Activated CD4-positive, alpha-beta T cell treated with anti-CD3 and anti-CD28 coated beads, Interleukin-2, amount 50 U/mL, for 16 hours (primary cell): Measurements from ENCODE around the gene CNGA1.
A peak's percentile ranks its signal among the peaks of the same experiment; 100 is the strongest.
"Not testable (repeated sequence)": the region's sequence is repeated elsewhere in the genome, so short reads cannot be mapped to it uniquely, and the experiment has no call there.

Experiments used
- DNase-seq: peaks from one replicate; pipeline ENCODE4 v3.0.0-alpha.2; 2020

CNGA1 gene

DNA sequence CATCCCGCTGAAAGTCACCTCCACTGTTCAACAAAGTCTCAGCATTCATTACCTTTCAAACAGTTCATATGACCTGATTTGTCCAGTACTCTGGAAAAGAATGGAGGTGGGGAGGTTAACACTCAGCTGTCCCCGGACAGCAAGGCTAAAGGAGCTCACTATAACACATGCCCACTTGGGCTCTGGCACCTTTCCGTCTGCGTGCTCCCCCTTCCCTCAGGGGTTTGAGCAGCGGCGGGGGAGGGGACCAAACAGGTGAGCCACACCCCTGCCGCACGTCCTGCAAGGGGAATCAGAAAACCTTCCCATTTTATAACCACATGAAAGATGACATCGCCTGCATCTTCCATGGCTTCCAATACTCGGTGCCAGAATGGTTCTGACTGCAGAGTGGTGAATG lies 62.2 kb downstream of the CNGA1 start:
- DNase-seq: no peak

DNA sequence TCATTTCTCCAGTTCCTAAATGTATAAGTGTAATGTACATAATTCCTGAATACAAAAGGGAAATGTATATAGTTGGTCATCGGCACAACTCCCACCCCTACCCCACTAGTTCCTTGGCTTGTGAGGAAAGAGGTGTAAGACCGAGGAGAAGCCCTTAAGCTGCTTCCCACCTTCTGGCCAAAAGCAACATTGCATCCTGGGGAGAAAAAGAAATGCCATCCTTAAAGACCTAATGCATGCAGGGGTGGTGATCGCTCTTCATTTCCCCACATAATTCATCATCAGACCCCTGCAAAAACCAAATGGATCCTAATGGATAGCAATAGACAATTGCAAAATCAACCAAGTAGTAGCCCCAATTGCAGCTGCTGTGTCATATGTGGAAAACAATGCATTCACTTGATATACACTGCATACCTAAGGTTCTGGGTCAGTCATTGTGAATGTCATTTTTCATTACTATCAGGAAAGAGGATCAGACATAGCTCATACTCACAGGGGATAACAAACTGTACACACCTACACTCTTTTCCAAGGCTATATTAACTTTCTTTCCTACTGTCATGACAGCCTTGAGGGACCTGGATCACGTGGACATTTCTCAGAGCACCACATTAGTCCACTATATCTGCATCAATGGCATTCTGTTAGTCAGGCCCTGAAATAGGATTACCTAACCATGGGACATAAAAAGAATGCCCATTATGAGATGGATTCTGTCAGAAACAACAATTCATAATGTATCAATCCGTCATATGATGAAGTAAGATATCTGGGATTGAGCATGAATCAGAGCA lies 70.4 kb downstream of the CNGA1 start:
- DNase-seq: no peak

DNA sequence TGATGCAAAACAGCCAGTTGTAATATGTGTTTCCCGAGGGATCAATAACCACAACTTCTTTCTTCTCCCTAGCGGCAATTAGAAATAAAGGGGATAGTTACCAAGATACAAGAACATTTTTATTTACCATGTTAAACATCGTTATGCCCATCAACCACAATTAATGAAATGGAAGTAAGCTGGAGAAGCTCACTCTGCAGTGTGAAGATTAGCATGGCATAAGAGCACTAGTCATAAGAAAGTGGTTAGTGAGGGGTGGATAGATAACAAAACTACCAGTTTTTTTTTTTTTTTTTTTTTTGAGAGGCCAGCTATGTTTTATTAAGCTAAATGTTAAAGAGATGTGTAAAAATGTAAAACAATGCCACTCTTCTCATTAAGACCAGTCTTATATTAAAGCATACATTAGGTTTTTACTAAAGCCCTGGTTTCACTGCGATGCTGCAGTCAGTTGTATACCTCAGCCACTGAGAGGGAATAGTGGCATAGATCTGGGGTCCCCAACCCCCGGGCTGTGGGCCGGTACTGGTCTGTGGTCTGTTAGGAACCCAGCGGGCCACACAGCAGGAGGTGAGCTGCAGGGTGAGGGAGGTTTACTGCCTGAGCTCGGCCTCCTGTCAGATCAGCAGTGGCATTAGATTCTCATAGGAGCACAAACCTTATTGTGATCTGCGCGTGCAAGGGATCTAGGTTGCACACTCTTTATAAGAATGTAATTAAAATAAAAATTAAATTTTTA lies 74.2 kb downstream of the CNGA1 start:
- DNase-seq: no peak

DNA sequence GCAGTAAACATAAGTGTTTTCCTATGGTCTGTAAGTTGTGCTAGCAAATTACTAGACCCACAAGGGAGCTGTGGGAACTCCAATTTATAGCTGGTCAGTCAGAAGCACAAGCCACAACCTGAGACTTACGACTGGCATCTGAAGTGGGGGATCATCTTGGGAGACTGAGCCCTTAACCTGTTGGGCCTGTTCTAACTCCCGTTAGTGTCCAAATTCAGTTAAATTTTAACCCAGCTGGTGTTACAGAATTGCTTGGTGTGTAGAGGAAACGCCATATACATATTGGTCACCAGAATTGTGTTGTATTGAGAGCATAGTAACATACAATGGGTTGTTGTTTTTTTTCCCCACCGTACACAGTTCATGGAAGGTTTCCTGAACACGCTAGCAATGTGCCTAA lies 77.0 kb downstream of the CNGA1 start:
- DNase-seq: no peak

DNA sequence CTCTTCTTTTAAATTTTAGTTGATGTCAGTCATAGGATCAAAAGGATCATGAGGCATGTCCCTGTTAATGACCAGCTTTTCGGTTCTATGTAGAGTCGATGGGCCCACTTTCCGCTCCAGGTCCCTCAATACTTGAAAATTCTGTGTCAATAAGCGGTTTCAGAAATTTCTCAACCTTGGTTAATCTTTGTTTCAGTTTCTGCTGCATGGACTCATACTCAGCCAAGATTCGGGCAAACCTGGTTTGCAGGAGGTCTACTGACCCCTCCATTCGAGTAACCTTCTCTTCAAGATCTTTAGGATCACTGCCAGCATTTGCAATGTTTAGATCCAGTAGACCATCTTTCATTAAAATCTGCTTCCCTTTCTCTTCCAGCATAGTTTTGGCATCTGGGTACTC lies 80.1 kb downstream of the CNGA1 start:
- no peak for DNase-seq

DNA sequence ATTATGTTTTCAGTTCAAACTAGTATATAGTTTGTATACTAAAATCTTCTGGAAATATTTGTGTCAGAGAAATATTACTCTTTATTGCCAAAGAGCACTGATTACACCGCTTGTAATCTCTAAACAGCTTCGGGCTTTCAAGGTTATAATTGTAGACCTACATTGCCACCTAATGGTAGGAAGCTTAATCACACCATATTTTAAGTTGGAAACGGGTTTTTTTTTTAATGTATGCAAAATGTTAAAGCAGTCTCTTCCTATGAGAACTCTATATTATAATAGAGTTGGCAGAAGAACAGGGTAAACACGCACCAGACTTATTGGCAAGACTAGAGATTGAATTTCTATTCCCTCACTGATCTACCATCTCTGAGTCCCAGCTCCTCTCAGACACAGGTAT lies 82.6 kb downstream of the CNGA1 start:
- DNase-seq: peak; percentile 48

DNA sequence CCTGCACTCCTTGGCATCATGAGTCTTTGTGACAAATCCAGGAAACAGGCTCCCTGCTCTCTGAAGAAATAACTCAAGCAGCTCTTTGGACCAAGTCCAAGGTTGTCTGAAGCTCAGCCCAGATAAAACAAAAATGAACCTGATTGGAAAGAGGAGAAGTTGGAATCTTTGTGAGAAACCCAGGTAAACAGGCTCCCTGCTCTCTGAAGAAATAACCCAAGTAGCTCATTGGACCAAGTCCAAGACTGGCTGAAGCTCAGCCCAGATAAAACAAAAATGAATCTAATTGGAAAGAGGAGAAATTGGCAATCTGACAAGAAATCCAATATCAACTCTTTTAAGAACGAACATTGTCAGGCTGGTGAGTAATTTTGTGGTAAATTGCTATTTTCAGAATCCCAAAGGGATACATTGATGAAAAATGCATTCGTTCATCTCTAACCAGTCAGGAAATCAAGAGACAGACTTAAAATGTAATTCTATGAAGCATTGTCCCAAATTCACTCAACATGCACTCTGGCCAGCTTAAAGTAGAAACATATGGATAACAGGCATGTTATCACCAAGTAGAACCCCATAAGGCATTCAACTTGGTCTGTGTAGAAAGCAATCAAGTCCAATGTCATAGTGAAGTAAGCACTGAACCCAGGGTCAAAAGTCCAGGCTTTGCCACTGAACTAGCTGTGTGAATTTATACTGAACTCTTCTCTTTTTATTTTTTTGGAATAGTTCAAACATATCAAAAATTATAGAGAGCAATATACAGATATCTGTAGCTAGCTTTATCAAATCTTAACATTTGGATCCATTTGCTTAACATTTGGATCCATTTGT lies 85.3 kb downstream of the CNGA1 start:
- no peak for DNase-seq

DNA sequence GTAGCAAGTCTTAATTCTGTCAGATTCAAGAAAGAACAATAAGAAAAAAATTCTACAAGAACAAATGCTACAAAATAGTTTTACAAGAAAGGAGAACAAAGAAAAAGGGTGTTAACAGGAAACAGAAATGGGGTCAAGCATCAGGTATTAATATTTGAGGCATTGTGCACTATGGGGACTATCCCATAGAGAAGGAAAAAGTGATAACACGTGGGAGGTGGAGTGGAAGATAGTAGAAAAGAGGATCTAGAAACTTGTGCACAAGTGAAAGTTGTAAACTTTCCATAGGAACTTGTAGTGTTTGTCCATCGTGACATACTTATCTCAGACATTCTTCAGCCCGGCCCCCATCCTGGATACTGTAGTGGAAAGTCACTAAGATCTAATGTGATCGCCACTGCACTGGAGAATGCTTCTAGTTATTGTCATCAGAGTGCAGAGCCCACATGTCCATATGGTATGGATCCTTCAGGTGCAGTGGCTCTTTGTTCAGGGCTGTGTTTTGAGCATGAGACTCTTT lies 86.7 kb downstream of the CNGA1 start:
- no peak for DNase-seq

DNA sequence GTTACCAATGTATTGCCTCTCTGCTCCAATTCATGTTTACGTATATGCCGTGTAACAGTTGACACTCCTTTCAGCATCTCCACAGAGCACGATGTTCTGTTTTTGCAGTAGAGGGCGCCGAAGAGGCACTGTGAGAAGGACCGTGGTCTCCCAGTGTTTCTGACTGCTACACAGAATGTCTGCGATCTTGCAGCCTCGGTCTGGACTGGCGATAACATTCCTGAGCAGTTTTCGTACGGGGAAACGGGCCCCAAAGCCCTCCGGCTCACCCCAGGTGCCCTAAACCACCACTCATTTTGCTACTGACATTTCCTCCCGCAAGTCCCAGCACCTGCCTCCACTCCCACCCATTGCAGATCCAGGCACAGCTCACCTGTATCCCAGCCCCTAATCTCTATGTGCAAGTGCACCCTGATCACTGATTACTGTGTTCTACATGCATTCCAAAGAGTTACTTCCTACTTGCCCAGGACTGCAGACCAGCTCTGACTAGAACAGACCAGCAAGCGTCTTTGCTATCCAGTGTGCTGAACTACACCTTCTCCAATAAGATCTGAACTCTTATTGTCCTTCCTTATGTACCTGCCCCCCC lies 89.7 kb downstream of the CNGA1 start:
- DNase-seq: peak; percentile 56

DNA sequence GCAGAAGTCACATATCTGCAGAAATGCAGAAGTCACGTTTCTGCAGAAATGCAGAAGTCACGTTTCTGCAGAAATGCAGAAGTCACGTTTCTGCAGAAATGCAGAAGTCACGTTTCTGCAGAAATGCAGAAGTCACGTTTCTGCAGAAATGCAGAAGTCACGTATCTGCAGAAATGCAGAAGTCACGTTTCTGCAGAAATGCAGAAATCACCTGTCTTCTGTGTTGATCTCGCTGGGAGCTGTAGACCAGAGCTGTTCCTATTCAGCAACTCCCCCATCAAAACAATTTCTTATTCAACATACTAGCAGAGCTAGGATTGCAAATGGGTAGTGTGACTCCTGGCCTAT lies 93.2 kb downstream of the CNGA1 start:
- DNase-seq: not testable (repeated sequence)

DNA sequence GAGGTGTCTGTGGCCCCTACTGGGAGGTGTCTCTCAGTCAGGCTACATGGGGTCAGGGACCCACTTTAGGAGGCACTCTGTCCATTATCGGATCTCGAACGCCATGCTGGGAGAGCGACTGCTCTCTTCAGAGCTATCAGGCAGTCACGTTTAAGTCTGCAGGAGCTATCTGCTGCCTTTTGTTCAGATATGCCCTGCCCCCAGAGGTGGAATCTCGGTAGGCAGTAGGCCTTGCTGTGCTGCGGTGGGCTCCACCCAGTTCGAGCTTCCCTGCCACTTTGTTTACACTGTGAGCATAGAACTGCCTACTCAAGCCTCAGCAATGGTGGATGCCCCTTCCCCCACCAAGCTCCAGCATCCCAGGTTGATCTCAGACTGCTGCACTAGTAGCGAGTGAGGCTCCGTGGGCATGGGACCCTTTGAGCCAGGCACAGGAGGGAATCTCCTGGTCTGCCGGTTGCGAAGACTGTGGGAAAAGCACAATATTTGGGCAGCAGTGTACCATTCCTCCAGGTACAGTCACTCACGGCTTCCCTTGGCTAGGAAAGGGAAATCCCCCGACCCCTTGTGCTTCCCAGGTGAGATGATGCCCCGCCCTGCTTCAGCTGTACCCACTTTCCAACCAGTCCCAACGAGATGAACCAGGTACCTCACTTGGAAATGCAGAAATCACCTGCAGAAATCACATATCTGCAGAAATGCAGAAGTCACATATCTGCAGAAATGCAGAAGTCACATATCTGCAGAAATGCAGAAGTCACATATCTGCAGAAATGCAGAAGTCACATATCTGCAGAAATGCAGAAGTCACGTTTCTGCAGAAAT lies 93.8 kb downstream of the CNGA1 start:
- not testable (repeated sequence) for DNase-seq

DNA sequence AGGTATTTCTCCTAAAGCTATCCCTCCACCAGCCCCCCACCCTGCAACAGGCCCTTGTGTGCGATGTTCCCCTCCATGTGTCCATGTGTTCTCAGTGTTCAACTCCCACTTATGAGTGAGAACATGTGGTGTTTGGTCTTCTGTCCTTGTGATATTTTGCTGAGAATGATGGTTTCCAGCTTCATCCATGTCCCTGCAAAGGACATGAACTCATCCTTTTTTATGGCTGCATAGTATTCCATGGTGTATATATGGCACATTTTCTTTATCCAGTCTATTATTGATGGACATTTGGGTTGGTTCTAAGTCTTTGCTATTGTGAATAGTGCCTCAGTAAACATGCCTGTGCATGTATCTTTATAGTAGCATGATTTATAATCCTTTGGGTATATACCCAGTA lies 99.3 kb downstream of the CNGA1 start:
- not testable (repeated sequence) for DNase-seq

DNA sequence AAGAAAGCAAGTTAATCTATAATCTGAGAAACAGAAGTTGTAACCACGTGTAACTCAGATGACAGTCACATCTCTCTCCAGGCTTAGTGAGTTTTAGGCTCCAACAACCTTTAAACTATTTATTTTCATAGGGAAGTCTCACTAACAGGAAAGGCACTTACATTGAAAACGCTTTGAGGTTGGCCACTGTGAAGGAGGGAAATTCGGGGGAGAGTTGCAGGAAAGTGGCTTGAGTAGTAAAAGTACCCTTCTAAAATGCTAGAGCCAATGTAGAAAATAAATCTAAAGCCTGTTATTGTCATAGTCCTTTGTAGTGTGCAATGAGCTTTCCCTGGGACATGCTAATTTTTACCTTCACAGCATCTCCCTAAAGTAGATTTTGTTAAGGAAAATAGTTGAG lies 101.1 kb downstream of the CNGA1 start:
- DNase-seq: no peak

DNA sequence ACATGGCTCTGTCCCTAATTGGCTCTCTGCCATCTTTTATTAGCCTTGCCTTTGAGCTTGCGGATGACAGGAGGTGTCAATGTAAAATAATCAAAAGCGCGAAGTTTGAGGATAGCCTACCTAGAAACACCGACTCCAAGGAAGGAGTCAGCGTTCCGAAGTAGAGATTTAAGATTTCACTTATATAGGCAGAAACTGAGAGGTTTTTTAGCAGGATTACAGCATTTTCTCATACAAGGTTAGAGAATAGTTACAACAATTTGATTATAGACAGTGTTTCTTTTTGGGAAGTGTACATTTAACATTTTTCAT lies 101.6 kb downstream of the CNGA1 start:
- DNase-seq: no peak

DNA sequence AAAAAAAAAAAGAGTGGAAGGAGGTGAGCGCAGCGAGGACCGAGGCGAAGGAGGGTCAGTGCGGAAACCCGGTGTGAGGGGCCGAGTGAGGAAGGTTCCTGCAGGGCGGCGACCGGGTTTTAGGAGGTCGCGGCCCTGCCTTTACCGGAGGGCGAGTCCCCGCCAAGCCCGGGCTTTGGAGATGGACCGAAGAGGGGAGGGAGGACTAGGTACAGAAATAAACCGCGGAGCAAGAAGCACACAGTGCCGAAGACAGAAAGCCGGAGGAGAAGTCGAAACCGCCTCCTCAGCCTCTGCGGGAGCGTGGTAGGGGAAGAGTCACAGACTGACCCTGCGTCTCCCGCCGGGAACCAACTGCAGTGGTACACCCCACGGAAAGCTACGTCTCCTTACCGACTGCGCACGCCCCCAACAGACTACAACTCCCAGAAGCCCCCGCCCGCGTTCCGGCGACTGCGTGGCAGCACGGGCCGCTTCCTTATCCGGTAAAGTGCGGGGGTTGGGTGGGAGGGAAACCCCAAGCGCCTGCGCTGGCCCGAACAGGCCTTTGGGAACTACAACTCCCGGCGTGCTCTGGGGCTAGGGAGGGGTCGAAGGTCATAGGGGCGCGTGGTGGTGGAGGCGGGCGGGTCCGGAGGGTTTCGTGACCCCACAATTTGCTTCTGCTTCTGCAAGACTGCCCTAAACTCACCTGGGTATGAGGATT lies 102.1 kb downstream of the CNGA1 start, which contains the start of gene NFXL1:
Gene NFXL1 (minus strand): TSS at position 364 of the 706 bp plus-strand sequence. CDS start 380 bp downstream, outside the sequence.
- DNase-seq: peak; percentile 97

DNA sequence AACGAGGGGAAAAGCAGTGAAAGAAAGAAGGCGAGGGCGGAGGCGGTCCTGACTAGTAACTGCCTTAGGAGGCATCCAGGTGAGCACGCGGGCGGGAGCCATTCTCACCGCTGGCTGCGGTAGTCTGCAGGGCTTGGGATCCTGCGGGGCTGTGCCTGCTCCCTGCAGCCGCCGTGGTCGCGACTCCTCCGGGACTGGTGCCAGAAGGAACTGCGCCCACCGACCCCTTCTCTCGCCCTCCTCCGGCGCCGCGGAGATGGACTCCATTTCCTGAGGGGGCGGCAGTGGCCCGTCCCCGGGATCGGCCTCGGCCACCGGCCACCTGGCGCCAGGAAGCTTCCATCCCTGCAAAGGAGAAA lies 102.6 kb downstream of the CNGA1 start:
- peak; percentile 31 for DNase-seq

DNA sequence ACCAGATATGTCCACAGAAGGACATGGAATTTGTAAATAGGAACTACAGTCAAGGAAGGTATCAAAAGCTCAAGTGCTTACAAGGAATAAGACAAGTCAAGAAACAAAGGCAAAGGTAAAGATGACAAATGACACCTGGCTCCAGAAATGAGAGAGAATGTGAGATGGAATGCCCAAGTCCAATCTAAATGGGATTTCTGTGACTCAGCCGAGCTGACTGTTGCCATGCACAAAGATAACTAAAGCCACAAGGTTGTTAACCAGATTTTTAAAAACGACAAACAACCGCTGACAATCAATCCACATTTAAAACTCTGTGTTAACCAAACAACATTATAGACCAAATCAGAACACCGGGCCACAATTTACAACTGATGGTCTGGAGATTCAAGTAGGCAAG lies 103.2 kb downstream of the CNGA1 start:
- DNase-seq: peak; percentile 3

DNA sequence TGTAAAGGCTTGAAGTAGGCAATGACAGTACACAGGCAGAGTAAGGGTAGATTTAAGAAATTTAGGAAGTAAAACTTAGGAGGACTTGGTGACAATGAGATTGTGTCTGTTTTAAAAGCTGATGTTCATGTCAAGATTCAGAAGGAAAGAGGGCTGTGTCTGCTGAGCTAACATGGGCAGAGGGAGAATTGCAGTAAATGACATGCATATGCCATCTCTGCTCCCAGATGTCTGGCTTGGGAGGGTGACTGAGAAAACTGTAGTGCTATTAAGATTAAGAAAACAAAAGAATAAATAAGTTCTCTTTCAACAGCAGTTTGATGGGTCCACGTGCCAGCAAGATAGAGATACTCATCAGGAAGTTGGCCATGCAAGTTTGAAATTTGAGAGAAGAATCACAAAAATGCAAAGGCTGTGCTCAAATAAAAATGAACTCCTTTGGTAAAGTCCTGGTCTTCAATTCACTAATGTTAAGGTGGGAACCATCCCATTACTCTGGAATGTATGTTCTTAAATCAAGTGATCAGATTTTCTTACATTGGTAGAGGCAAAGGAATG lies 109.3 kb downstream of the CNGA1 start:
- no peak for DNase-seq

DNA sequence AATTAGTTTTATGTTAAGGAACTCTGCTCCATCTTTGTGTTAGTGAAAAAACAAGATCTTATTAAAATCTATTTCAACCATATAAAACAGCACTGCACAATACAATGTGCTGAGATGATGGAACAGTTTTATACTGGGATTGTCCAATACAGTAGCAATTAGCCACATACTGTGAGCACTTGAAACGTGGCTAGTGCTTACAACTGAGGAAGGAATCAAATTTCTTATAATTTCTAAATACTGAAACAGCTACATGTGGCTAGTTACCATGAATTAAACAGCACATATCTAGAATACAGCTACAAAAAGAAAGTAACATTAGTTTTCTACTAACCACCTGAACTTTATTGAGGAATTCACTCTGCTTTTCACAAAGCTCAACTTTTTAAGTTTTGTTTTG lies 116.8 kb downstream of the CNGA1 start:
- no peak for DNase-seq

DNA sequence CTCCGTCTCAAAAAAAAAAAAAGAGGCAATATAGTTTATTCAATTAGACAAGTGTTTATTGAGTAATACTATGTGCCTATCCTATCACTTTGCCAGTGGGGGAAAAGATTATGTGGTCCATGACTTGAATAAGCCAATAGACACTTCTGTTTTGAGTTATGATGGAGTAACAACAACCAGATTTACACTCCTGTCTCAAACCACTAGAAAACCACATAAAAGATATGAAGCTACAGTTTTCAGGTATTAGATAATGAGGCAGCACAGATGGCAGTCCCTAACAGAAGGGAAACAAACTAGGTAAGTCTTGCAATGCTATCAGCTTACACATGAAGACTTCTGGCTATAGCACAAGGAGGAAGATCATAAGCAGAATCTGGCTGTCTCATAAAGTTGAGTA lies 124.6 kb downstream of the CNGA1 start:
- peak; percentile 47 for DNase-seq
